Stimulated activated CD4-positive, alpha-beta T cell treated with anti-CD3 and anti-CD28 coated beads, Interleukin-1b, Interleukin-23, amount 100 ng/mL, for 1 hour (primary cell): ENCODE results near the gene PKP2.

Experiments used
- DNase-seq, 2 donors: peaks; one replicate each; pipeline ENCODE4 v3.0.0-alpha.2; 2020; ENCODE audit warnings: low read depth in 2 of 2

Gene PKP2

GRCh38 chr12:32755654-32756475 is 140.7 kb downstream of the PKP2 start, which contains the start of gene YARS2:
Gene YARS2 (minus strand): TSS chr12:32755897. CDS start chr12:32755874, 23 bp downstream.
- peak; percentile 65 to 70 for DNase-seq

- DNase-seq, result peak; percentile 15 to 50
Measured at GRCh38 chr12:32755051-32755653, 141.4 kb downstream of the PKP2 start.

- DNase-seq, result no peak
Measured at GRCh38 chr12:32754111-32754510, 142.5 kb downstream of the PKP2 start.

GRCh38 chr12:32753605-32754004 is 143.0 kb downstream of the PKP2 start:
- DNase-seq, result no peak

- DNase-seq, result no peak
Measured at GRCh38 chr12:32743264-32743663, 153.3 kb downstream of the PKP2 start.

- DNase-seq, result no peak
Measured at GRCh38 chr12:32742133-32742532, 154.4 kb downstream of the PKP2 start.
